HG03520 (cell line): Measurements from ENCODE around the gene OR3A3.

Experiments used
- ATAC-seq: cut with Tn5 transposase; IDR thresholded peaks from one replicate; pipeline ENCODE4 v1.9.1; 2021; ENCODE audit warnings: mild to moderate bottlenecking, moderate library complexity; ENCODE audit not compliant: unreplicated experiment

OR3A3 gene

GRCh38 chr17:3471599-3471998 lies 60.4 kb downstream of the OR3A3 start, which contains the start of gene SPATA22:
Gene SPATA22 (minus strand): TSS chr17:3471819. CDS start chr17:3469325, 2,494 bp downstream.
- ATAC-seq, result no peak

GRCh38 chr17:3472137-3472536 lies 61.0 kb downstream of the OR3A3 start:
- no peak for ATAC-seq
